ENCODE data around the gene PDK4.

DNA sequence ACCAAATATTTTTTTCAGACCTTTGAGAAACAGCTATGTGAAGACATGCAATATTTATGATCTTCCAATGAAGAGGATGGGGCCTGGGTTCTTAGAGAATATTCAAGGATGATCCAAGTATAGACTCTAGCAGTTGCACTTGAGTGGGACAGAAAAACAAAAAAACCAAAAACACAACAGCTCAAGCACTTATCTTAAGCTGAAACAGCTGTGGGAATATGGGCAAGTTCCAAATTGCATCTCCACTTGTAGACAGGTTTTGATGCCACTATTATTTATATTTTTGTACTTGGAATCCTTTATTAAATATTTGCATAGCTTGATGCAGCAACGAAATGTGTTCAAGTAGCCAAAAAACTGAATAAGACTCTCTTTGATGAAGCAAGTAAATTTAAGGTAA, 2.2 kb upstream of the PDK4 start:
- TF ChIP-seq POLR2A (IDR thresholded peaks at IDR 0.05; ENCODE audit: low read depth, low read length) (no peak), TAF1 (IDR thresholded peaks at IDR 0.05; ENCODE audit: borderline replicate concordance, low read depth, low read length) (no peak)
